COR-L47 (cell line): ENCODE results near the gene MEAF6.
"Not testable (repeated sequence)": the region's sequence is repeated elsewhere in the genome, so short reads cannot be mapped to it uniquely, and the experiment has no call there.

Experiments used
- DNase-seq: peaks from one replicate; lab custom pipeline; 2025; lab: John Stamatoyannopoulos, UW

The MEAF6 gene

GRCh38 chr1:37514350-37515184 is at the start of gene MEAF6:
Gene MEAF6 (minus strand): TSS chr1:37514766. CDS start chr1:37514746, 20 bp downstream.
- DNase-seq: peak; percentile 76

GRCh38 chr1:37562984-37563383 is 48.4 kb upstream of the MEAF6 start:
- DNase-seq: no peak

- no peak for DNase-seq
Measured at GRCh38 chr1:37561133-37562132, 46.9 kb upstream of the MEAF6 start.

- no peak for DNase-seq
Measured at GRCh38 chr1:37560401-37561132, 46.0 kb upstream of the MEAF6 start.

GRCh38 chr1:37559957-37560379 is 45.4 kb upstream of the MEAF6 start:
- DNase-seq: not testable (repeated sequence)

- no peak for DNase-seq
Measured at GRCh38 chr1:37559080-37559479, 44.5 kb upstream of the MEAF6 start.

- DNase-seq: no peak
Measured at GRCh38 chr1:37558411-37558810, 43.8 kb upstream of the MEAF6 start.

- DNase-seq: no peak
Measured at GRCh38 chr1:37557402-37557801, 42.8 kb upstream of the MEAF6 start.

GRCh38 chr1:37556712-37557196 is 42.2 kb upstream of the MEAF6 start, which contains the start of gene DNALI1:
Gene DNALI1 (plus strand): TSS chr1:37556940. CDS start chr1:37556995, 55 bp downstream.
- peak; percentile 91 for DNase-seq

- DNase-seq: peak; percentile 90
Measured at GRCh38 chr1:37553927-37554808, 39.6 kb upstream of the MEAF6 start, which contains the start of gene SNIP1. Gene SNIP1 (minus strand): TSS chr1:37554293. CDS start chr1:37554229, 64 bp downstream.

GRCh38 chr1:37553598-37553926 is 39.0 kb upstream of the MEAF6 start:
- no peak for DNase-seq

- no peak for DNase-seq
Measured at GRCh38 chr1:37549341-37549740, 34.8 kb upstream of the MEAF6 start.

- DNase-seq: no peak
Measured at GRCh38 chr1:37545019-37545418, 30.5 kb upstream of the MEAF6 start.

GRCh38 chr1:37544530-37544929 is 30.0 kb upstream of the MEAF6 start:
- DNase-seq: no peak

- DNase-seq: no peak
Measured at GRCh38 chr1:37540036-37540785, 25.6 kb upstream of the MEAF6 start.

- not testable (repeated sequence) for DNase-seq
Measured at GRCh38 chr1:37539154-37539553, 24.6 kb upstream of the MEAF6 start.

- no peak for DNase-seq
Measured at GRCh38 chr1:37537378-37537777, 22.8 kb upstream of the MEAF6 start.

- no peak for DNase-seq
Measured at GRCh38 chr1:37533317-37534093, 18.9 kb upstream of the MEAF6 start.
